SK-MEL-5 (cell line): ENCODE measurements around the gene CACNA1D. TPM values are rescaled to one million over a fixed set of nuclear protein-coding genes. Genes with fewer than 3 reads are reported as not detected.

Experiments
- DNase-seq: peaks from one replicate; pipeline ENCODE4 v3.0.0-alpha.2; 2016; ENCODE audit warnings: low read depth, low spot score
- in situ Hi-C: cut with HindIII; loops from 2 replicates; pipeline ENCODE4 v1.10.0; 2016; ENCODE audit warnings: low sequenced_read_pairs, high pct_unique_total_duplicates, low pct_unique_long_range_greater_than_20kb
- total RNA-seq: library from RNA; depleted of rRNA; stranded (reverse); fragments of >200 nt; shearing (Covaris generic); gene quantifications from 2 replicates; pipeline ENCODE4 v1.2.3, GENCODE V29; 2014

Gene CACNA1D
- total RNA-seq, 1 experiment from 2014 or later: 3.2 TPM

GRCh38 chr3:53754325-53754724 lies 259.9 kb downstream of the CACNA1D start:
- no peak for DNase-seq
- in situ Hi-C loops: no loop called here

DNA sequence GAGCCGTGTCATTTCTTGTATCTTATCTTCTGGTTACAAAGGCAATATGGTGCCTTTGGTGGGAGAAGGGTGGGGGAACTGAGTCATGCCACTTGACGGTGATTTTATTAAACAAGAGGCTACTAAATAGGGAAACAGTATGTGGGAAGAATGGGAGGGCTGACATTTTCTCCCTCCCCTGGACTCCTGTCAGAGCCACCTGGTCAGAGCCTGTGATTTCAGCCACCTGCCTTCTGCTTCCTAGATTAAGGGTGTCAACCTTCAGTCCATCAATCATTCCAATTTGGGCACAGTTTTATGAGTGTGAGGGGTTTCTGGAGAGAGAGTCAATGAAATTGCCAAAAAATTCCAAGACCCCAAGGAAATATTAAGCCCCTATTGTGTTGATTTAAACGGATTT lies 264.4 kb downstream of the CACNA1D start:
- in situ Hi-C loops: no loop called here
- no peak for DNase-seq

DNA sequence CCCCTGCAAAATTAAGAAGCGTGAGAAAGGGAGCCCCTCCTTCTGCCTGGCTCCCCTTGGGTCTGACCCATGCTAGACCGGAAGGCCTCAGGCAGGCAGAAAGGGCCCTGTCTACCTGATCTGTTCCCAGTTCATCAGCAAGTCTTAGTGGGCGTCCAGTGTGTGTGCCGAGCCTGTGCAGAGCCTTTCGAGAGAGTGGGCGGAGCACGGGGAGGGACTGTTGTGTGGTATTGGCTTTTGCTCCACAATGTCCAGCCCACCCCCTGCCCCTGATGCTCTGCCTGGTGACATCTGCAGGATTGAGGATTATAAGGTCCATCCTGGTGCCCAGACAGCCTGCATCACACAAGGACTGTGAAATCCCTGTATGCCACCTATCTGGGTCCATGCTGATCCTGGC lies 268.9 kb downstream of the CACNA1D start:
- no peak for DNase-seq
- in situ Hi-C loops: no loop called here

GRCh38 chr3:53764026-53764775 lies 269.8 kb downstream of the CACNA1D start:
- in situ Hi-C loops: no loop called here

DNA sequence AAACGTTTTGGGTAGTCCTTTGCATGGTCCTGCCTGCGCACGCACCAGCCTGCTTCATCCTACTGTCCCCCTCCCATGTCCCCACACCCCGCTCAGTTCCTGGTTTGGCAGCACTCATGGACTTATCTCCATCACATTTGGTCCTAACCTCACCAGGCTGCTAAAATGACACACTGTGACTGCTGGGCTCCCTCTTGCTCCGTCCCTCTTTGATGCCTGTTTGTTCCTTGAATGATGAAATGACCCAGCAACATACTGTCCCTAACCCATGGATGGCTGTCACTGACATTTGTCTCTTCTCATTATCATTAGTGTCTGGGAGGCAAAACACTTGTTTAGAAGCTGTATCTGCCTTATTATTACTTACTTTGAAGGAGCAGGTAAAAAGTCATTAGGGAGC lies 271.3 kb downstream of the CACNA1D start:
- in situ Hi-C loops: no loop called here
- DNase-seq: no peak

More at GRCh38 chr3:53764026-53764775, 269.8 kb downstream of the CACNA1D start:
- DNase-seq: no peak

GRCh38 chr3:53766706-53767105 lies 272.3 kb downstream of the CACNA1D start:
- no peak for DNase-seq
- in situ Hi-C loops: no loop called here

DNA sequence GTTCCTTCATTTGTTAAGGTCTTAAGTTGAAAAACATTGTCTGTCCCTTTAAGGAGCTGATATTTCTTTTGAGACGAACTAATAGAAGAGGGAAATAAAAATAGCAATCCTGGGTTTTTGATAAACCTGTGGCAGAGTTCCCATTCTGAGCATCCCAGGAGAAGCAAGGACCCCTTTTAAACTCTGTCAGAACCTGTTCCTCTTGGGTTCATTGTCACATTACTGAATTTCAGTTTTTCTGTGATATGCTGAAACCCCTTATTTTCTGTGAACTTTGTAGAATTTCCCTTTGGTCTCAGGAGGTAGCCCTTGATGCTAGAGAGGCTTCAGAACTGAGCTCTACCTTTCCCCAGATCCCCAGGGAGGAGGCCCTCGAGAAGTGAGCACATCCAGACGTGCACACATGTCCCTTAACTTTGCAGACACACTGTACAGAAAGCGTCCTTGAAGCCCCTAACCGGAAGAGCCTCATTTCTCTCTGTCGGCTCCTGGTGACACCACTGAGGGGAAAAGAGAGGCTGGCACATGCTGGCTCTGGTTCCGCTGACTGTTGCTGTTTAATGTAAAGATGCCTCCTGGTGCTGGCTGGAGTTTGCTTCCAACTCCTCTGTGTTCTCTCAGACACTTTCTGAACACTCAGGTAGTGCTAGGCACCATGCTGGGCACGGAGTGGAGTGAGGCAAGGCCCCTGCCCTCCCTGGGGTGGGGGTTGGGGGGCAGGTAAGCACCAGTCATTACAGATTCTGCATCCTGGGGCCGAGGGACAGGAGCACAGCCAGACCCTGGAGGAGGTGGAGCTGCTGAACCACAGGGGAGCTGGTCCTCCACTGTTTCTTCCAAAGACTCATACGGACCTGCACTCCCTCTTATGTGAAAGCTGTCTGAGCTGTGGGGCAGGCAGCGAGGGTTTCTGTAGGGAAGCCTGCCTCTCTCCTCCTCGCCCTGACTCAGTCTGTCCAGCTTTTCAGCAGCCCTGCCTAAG lies 274.4 kb downstream of the CACNA1D start:
- in situ Hi-C loops: no loop called here
- DNase-seq: no peak

DNA sequence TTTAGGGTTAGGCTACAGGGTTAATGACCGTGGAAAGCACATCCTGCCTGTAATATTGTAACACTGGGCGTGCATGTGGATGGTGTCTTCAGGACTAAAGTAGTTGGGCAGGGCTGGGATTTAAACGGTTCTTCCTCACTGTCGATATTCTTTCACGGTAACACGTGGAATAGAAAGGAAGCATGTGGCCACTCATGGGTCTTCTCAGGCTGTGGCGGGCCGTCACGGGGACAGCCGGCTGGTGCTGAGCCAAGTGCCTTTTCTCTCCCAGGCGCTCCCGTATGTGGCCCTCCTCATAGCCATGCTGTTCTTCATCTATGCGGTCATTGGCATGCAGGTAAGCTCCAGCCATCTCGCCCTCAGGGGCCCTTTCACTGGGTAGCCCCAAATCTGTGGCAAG lies 278.2 kb downstream of the CACNA1D start:
- no peak for DNase-seq
- in situ Hi-C loops: no loop called here

DNA sequence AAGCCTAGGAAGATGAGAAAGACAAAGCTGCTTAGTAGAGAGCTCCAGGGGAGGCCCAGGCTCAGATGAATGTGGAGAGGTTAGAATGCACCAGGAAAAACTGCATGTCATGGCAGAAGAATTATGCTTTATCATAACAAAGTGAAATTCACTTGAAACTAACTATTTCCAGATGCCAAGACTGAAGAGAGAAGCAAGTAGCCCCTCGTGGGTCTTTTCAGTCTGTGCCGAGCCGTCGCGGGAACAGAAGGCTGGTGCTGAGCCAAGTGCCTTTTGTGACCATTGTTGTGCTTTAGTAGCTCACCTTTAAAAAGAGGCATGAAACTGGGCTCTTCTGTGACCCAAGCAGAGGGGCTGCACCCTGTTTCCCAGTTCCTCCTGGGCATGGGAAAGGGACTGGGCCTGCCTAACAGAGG lies 278.6 kb downstream of the CACNA1D start:
- in situ Hi-C loops: no loop called here
- DNase-seq: no peak

DNA sequence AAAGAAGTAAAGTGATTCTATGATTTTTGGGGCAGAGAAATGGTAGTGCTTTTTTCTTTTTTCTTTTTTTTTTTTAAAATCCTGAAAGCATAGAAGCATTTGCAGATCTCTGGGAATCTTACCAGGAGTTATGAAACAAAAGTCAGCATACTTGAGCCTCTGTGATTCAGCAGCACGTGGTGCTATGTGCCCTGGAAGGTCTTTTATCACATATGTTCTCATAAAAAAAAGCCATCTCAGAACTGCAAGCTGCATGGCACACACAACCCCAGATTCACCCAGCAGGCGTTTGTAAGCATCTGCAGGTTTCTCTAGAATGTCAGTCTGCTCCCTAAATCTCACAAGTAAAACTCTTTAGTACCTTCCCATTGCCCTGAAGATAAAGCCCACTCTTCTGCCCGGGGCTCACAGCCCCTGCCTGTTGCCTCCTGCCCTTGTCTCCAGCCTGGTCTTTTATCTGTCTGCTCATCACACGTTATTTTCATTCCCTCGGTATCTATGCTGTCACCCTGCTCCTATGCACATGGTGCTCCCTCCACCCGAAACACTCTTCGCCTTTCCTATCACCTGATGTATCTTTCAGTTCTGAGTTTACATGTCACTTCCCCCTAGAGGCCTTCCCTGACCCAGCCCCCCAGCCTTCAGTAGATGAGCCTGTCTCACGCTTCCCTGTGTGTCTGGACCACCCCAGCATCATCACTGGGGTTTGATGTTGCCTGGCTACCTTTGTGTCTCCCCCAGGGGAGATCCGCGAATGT lies 279.4 kb downstream of the CACNA1D start:
- in situ Hi-C loops: no loop called here
- DNase-seq: peak; percentile 49

GRCh38 chr3:53774414-53774813 lies 280.0 kb downstream of the CACNA1D start:
- in situ Hi-C loops: no loop called here
- DNase-seq: no peak

DNA sequence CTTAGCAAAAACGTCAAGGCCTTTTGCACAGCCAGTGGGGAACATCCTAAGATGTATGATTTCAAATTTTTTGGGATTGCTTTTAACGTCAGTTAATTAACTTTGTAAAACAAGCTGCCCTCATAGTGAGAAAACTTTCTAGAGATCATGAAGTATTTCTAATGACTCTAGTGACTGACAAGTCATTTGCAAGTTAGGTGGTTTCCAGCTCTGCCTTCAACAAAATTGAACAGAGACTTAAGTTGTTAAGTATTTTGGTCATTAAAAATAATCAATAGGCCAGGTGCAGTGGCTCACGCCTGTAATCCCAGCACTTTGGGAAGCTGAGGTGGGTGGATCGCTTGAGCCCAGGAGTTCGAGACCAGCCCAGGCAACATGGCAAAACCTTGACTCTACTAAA lies 280.6 kb downstream of the CACNA1D start:
- no peak for DNase-seq
- in situ Hi-C loops: no loop called here

- in situ Hi-C loops: no loop called here
- DNase-seq: no peak
Observed at GRCh38 chr3:53775834-53776251, 281.4 kb downstream of the CACNA1D start.

DNA sequence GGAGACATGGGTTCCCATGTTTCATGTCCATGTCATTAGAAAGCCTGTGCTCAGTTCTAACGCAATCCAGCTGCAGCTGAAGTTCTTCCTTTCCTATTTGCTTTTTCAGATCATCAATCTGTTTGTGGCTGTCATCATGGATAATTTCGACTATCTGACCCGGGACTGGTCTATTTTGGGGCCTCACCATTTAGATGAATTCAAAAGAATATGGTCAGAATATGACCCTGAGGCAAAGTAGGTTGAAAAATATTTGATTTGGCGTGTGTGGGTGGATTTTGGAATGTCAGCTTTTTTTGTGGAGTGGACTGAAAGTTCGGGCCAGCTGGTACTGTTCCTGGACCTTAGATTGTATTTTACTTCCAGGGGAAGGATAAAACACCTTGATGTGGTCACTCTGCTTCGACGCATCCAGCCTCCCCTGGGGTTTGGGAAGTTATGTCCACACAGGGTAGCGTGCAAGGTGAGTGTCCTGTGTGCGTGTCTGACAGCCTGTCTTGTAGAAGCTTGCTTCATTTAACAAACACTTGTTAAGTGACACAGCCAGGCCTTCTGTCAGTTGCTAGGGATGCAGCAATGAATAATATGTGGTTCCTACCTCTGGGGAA lies 282.2 kb downstream of the CACNA1D start:
- no peak for DNase-seq
- in situ Hi-C loops: no loop called here

- no peak for DNase-seq
- in situ Hi-C loops: no loop called here
Observed at GRCh38 chr3:53777468-53777867, 283.1 kb downstream of the CACNA1D start.

DNA sequence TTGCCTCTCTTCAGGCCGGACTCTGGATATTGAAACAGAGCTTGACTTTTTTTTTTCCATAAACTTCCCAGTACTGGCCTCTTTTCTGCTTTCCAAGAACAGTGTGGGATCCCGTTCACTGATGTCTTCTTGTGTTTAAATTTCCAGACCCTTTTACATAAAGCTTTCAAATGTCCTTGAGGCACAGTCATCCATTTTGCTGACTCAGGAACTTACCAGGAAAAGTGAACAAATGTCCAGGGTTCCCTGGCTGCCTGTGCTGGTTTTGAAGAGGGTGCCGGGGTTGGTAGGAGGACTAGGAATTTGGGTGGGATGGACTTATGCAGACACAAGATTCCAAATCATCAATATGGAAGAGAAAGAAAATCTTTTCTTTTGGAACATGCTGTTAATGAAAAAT lies 283.7 kb downstream of the CACNA1D start:
- DNase-seq: no peak
- in situ Hi-C loops: no loop called here

DNA sequence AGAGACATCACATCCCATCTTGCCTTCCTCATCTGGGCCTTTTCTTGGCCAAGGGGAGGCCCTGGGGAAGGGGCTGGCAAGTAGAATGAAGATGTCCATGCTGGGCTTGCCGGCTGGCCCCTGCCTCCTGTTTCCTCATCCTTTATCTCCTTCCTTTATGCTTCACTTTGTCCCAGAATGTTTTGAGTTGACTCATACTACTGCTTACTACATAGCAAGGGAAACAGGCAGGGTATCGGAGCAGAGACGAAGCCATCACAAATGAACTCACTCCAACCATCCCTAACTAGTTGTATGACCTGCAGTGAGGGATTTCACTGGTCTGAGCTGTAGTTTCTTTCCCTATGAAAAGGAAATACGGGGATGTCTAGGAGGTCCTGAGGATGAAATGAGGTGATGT lies 285.8 kb downstream of the CACNA1D start:
- in situ Hi-C loops: no loop called here

DNA sequence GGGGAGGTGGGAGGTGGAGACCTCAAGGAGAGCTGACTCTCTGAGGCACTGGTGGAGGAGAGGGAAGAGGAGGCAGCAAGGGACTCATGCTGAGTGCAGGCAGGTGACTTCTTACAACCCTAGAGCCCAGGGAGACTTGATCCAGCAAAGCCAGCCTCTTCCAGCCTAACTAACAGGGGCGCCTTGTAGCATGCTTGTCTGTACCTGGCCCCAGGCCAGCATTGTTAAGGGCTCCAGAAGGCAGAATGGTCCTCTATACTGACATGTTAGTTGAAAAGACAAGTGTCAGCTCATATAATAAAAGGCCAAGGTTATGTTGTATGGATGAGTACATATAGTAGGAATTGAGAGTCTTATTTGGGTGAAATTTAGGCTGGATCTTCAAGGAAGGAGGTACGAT lies 286.4 kb downstream of the CACNA1D start:
- no peak for DNase-seq
- in situ Hi-C loops: no loop called here

More for the DNA sequence above, 285.8 kb downstream of the CACNA1D start:
- no peak for DNase-seq
